GM19467 (cell line): Measurements from ENCODE around the gene TBC1D14.

Experiments
- ATAC-seq: cut with Tn5 transposase; IDR thresholded peaks from one replicate; pipeline ENCODE4 v1.9.1; 2021; ENCODE audit warnings: mild to moderate bottlenecking, moderate library complexity; ENCODE audit not compliant: unreplicated experiment

The TBC1D14 gene

DNA sequence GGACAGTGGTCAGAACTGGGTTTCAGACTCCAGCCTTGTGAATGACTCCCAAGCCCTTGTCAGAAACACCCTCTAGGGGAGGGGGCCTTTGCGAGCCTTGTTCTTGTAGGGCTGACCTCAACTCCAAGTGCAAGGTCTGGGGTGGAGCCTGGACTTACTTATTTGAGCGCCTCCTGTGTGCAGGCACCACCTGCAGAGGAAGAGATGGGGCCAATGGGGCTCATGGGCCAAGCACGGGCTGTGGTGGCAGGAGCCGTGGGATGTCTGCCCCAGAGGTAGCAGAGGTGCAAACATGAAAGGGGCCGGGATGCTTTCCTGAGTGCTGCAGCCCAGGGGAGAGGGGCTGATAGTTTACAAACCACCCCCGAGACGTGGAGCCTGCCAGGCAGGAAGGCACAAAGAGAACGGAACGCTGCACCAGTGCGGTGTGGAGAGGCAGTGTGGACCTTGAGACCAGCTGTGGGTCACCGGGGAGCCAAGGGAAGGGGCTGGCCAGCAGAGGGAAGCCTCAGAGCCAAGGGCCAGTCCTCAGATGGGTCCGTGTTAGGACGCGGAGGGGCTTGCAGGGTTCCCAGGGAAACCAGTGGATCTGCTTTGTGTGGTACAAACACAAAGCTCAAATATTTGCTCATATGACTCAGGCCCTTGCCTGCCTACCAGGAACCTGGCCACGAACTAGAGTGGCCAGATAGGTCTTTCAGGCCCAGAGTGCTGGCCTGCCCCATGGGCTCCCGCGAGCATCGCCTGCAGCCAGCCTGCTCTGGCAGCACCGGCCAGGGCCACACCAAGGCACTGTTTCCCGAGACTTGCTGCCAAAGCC lies 124.8 kb downstream of the TBC1D14 start:
- no peak for ATAC-seq

DNA sequence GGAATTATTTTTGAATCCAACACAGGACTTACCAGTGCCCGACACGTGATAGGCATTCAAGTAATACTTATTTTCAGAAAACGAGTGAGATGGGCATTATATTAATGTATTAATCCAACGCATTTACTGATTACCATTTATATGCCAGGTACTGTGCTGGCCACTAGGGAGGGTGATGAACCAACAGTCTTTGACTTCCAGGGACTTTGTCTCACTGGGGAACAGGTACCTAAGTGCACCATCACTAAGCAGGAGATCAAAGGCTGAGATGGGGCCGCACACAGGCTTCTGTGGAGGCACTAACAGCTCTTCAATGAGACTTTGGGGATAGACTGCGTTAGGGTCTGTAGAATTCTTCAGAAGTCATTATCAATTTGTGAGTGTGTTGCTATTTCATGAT lies 127.8 kb downstream of the TBC1D14 start:
- ATAC-seq: no peak

DNA sequence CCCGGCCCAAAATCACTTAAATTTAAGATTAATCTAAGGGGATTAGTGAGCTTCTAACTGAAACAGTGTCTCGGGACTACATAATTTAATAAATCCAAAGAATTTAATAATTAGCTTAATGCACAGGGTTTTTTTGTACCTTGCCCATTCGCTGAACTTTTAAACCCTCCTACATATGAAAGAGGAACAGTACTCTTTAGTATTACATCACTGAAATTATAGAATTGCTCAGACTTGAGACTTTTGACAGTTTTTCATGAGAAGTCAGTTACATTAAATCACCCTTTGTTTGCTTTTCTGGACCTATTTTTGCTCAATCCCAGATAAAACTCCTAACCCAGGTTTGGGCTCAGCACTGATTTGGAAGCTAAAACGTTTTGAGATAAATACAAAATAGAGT lies 131.1 kb downstream of the TBC1D14 start:
- no peak for ATAC-seq

DNA sequence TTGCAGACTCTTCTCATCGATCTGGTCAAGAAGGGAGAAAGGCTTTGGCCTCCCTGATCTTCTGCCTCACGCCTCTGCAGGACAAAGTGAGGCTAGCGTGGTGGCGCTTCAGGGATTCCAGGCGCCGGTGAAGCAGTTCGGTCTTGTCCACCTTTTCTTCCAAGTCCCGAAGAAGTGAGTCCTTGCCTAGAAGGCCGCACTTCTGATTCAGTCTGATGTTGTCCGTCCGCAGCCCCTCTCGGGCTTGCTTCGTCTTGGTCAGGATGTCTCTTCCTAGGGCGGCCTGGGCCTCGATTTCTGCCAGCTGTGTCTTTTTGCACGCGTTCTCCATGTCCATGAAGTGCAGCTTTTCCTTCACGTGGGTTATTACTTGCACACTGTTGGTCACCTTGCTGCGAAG lies 131.6 kb downstream of the TBC1D14 start:
- ATAC-seq: no peak

DNA sequence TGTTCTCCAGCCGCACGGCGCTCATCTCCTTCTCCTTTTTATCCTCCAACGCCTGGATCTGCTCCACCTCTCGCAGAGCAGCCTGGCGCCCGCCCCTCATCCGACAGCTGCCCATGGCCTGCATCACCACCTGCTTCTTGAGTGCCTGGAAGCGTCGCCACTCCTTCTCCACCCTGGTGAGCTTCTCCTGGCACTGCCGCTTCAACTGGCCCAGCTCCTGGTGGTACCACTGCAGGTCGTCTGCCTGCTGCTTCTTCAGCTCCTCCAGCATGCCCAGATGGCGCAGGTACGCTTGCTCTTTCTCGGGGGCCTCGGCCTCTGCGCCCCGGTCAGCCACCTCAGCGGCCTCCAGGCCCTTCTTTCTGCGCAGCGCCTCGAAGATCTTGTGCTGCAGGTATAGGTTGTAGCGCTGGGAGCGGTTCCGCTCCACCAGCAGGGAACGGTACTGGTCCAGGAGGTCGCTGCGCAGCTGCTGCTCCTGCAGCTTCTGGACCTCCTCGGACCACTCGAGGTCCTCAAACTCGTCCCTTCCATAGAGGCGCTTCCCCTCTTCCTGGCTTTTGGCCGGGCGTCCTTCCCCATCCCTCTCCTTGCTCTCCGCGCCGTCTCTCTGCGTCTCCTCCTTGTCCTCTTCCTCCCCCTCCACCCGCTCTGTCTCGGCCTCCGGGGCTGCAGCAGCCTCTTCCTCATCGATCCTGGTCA lies 132.3 kb downstream of the TBC1D14 start:
- no peak for ATAC-seq

DNA sequence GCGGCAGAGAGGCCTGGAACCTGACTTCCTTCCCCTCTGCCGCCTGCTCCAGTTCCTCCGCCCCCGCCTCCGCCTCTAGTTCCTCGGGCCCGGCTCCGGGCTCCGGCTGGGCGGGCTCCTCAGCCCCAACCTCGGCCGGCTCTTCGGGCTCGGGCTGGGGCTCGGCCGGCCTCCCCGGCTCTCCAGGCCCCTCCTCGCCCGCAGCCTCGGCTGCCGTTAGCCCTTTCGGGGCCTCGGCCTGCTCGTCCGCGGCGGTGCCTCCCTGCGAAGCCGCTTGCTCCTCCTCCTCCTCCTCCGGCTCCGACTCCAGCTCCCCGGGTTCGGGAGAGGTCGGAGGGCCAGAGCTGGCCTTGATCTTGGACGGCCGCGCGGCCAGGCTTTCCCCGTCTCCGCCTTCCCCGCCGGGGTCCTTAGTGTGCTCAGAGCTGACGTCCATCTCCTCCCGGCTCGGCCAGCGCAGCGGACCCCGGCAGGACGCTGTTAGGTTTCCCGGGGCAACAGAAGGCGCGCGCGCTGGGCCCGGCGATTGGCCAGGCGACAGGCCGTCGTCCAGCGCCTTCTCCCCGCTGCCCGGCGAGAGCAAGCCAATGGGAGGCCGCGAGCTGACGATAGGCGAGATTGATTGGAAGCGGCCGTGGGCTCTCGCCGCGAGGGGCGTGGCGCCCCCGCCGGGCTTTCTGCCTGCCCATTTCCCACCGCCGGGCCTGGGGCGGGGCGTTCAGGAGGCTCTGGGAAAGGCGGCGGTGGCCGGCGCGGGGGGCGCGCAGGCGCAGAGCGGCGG lies 133.1 kb downstream of the TBC1D14 start:
- peak; percentile 80 for ATAC-seq

DNA sequence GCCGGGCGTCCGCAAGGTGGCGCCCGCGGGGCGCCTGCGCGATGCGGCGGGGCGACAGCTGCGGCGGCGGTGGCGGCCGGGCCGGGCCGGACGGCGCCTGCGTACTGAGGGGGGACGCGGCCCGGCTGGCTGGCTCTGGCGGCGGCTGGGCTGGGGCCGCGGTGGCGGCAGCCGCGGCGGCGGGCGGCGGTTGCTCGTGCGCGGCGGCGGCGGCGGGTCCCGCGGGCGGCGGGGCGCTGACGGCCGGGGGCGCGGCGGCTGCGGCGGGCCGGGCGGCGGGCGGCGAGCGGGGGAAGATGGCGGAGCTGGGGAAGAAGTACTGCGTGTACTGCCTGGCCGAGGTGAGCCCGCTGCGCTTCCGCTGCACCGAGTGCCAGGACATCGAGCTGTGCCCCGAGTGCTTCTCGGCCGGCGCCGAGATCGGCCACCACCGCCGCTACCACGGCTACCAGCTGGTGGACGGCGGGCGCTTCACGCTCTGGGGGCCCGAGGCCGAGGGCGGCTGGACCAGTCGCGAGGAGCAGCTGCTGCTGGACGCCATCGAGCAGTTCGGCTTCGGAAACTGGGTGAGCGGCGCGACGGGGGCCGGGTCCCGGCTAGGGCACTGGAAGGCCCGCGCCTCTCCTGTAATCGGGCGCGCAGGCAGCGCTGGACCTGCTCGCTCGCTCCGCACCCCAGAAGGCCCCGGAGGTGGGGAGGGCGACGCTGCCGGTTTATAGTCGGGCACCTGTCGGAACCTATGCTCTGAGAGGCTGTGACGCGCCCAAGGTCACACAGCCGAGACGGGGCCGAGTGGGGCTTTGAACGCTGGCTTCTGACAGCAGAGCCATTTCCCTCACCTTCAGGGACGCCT lies 133.9 kb downstream of the TBC1D14 start, which contains the start of gene TADA2B:
TADA2B (plus strand) TSS at position 89 of the 853 bp plus-strand sequence; CDS start at position 297, 208 bp downstream.
- ATAC-seq: peak; percentile 17

DNA sequence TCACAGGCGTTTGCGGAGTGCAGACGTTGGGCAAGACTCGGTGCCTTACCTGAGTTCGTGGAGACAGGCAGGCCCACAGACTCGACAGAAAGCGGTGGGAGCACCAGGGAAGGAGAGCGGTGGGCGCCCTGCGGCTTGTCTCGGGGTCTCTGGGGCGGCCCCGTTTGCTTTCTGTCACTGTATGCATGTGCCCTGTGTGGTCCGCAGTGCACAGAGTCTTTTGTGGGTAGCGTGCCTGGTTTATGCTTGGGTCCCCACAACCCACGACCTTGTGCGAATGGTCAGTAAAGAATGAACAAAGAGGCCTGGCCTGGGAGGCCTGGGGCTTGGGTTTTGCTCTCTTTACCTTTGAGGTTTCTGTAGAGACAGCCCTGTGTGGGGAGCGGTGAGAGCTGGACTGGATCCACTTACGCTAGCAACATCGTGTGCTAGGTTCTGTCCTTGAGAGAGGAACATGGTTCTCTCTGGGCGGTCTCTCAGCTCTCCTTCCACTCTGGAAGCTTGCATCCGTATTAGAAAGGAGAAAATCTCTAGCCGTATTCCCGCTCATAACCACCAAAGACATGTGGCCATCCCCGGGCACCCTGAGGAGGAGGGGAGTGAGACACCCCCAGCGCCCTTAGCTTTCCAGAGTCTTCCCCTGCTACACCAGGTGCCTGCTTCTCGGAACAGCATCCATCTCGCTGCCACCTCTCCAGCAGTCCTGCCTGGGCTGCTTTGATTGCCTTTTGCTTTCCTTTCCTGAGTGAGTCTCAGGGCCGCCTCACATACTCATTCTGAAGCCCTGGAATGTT lies 134.7 kb downstream of the TBC1D14 start:
- no peak for ATAC-seq

DNA sequence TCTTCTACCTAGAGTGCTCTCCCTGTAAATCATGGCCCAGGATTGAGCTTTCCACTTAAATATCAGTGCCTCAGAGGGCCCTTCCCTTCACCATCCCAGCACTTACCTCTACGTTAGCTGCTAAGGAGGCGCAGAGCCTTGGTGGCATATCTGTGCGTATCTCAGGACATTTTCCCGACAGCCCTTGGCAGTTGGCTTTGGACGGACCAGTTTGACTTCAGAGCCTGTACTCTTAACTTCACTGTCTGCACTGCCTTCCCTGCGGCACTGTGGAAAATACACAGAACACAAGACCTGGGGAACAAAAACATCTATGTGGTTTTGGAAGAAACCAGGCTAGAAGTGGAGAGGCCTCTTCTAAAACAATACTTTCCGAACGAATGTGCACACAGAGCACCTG lies 135.9 kb downstream of the TBC1D14 start:
- ATAC-seq: no peak

DNA sequence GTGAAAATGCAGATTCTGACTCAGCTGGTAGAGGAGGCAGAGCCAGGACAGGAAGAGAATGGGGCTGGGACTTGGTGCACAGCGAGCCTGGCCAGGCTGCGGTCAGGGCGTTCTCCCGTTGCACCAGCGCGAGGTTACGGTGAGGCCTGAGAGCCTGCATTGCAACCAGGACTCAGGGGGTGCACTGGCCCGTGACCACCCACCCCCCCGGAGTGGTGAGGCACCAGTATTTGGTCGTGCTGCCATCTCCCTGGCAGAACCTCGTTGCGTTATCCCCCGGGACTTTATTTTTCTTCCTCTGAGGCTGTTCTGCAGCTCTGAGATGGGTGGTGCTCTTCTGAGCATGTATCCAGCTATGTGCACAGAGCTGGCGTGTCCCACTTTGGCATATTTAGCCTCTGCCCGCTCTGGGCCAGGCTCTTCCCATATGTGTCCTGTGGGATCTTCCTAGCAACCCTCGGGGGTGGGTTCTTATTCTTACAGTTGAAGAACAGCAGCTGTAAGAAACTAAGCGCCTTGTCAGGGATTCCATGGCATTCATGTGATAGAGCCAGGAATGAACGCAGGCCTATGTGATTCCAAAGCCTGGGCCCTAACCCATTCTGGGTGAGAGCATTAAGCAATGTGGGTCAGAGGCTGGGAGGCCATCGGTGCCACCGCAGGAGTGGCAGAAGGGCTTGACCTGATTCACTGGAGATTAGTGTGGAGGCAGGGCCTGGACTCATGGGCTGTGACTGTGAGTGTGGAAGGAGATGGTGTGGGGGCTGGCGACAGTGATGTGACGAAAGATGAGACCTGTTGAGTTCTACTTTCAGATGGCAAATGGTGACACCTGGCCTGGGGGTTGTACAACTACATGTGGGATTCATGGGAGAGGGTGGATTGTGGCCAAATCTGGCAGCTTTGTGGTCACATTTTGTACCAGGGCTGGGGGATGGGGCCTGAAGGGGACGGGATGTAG lies 136.6 kb downstream of the TBC1D14 start:
- no peak for ATAC-seq

DNA sequence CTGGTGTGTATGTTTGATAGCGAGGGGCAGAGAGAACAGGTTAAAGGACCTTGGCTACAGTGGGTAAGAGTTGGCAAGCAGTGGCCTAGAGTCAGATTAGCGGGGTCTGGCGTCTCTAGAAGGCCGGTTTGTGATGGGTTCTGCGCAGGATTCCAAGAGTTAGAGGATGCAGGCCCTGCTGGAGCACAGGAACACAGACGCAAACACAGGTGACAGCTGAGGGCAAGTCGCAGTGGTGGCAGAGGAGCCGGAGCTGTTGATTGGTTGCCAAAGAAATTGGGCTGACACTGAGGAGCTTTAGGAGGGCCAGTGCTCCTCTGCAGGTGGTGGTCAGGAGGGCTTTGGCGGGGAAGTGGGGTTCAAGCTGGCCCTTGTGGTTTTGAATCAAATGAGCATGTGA lies 137.3 kb downstream of the TBC1D14 start:
- no peak for ATAC-seq

DNA sequence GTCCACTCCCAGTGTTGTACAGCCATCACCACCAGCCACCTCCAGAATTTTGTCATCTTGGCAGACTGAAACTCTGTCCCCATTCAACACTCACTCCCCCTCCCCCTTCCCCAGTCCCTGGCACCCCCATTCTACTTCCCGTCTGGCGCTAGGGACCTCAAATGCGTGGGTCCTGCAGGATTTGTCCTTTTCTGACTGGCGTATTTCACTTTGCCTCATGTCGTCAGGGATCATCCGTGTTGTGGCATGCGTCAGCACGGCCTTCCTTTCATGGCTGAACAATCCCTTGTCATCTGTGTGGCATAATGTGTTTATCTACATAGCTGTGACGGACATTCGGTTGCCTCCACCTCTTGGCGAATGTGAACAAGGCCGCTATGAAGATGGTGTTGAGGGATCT lies 139.0 kb downstream of the TBC1D14 start:
- no peak for ATAC-seq

DNA sequence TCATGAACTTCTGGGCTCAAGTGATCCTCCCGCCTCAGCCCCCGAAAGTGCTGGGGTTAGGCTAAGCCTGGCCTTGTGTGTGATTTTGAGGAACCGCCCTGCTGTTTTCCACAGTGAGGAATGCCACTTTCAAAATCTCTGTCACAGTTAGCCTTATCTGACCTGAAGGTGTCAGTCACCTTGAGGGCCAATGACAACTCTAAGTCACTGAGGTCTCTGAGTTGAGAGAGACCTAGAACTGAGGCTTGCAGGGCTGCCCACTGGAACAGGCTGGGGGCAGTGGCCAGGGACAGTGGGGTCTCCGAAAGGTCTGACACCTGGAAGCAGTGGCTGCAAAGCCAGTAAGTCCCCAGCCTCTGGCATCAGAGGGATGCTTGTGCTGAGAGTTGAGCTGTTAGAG lies 139.7 kb downstream of the TBC1D14 start:
- ATAC-seq: no peak

DNA sequence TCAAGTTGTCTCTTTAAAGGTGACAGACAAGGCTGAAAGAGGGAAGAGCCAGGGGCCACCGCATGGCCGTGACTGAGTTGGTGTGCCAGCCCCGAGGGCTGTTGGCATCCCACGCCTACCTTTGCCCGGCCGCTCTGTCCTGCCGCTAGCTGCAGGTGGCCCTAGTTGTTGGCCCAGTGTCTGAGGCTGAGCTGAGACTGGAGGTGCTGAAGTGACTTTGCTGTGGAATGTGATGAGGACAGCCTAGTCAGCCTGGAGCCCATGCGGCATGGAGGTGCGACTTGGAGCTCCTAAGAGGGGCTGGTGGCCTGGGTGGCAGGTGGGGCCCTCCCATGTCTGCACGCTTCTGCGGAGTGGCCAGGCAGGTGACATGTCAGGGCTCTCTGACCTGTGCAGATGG lies 140.1 kb downstream of the TBC1D14 start:
- ATAC-seq: no peak

DNA sequence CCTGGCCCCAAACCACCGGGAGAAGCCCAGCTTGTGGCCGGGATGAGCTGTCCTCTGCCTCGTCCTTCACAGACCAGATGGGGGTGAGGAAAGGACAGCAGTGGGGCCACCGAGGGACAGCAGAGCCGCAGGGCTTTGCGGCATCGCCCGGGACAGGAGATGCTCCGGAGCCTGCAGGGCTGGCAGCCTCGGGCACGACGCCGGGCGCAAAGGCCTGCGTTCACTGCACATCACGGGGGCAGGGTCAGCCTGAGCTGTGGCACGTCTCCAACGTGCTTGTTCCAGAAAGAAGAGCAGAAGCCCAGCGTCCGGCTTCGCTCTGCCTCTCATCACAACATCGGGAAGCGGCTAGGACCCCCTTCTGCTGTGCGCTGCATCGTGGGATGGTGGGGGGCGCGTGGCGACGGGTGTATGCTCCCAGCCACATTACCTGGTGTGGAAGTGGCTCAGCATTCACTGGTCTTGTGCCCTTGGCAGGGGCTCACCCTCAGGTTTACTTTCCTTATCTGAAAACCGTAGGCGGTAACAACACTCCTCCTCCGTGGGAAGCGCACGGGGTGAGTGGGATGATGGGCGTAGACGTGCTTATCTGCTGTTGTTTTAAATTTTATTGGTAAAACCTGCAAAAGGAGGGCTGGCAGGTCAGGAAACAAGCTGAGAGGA lies 141.0 kb downstream of the TBC1D14 start:
- no peak for ATAC-seq

DNA sequence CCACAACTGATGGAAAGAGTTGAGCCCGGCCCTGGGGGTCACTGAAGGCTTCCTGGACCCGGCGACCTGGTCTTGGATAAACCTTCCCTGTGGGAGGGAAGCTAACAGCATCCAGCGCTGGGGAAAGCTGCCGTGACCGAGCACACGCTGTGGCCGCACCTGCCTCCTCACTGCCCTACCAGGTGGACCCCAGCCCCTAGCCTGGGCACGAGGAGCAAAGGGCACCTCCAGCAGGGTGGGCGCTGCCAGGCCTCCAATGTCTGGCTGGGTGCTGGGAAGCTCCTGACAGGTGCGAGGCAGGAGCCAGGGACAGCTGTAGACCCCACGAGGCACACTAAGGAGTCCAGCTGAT lies 141.5 kb downstream of the TBC1D14 start:
- ATAC-seq: no peak

DNA sequence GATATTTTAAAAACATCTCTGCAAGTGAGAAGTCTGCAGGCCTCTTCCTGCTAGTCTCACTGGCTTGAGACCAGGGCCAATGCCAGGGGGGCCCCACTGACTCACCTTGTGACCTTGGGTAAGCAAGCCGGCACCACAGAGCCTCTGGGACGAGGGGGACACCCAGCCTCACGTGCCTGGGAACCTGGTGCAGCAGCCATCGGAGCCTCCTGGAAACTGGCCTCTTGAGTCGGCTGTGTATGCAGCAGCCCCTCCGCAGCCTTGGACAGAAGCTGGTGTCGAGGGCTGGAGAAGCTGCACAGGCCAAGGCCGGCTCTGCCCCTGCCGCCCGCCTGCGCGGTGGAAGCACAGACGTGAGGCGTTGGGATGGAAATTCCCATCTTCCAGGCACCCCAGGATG lies 142.3 kb downstream of the TBC1D14 start:
- no peak for ATAC-seq

DNA sequence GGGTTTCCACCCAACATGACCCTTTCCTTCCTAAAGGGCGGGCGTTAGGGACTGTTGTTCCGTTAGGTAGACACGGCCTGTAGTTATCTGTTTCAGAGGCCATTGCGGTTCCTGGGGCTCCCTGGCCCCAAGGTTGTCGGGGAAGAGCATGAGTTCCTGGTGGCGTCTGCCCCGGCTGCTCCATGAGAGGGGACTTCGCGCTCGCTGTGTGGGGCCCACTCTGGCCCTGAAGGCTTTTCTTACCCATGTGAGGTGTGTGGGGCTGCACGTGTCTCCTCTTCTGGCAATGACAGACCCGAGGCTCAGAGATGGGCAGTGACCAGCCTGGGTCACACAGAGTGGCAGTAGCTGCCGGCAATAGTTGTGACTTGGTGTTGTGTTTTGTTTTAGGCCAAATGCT lies 142.7 kb downstream of the TBC1D14 start:
- no peak for ATAC-seq
